ENCODE results near the gene DNAJB5. TPM values are rescaled to one million over a fixed set of nuclear protein-coding genes. Genes with fewer than 3 reads are reported as not detected.

The DNAJB5 gene
- total and polyA plus RNA-seq, 2 experiments from 2014 or later, result 20.3 to 37.4 TPM

- TF ChIP-seq ZNF462 (CRISPR knock-in tag; IDR thresholded peaks at IDR 0.05) (no peak), STAT1 (IDR thresholded peaks at IDR 0.05; ENCODE audit: unreplicated experiment) (no peak), CREB1 (CRISPR knock-in tag; IDR thresholded peaks at IDR 0.05; ENCODE audit: low read depth) (no peak), NANOG (IDR thresholded peaks at IDR 0.05; ENCODE audit: borderline replicate concordance) (no peak), POLR2AphosphoS5 (IDR thresholded peaks at IDR 0.05; ENCODE audit: low read depth) (no peak), ZNF331 (CRISPR knock-in tag; IDR thresholded peaks at IDR 0.05; ENCODE audit: low read depth) (no peak)
These were observed 14.9 kb upstream of the DNAJB5 start (continued) for GRCh38 chr9:34974664-34975063.

- H3F3A ChIP-seq (replicated peaks; ENCODE audit: low read depth), result no peaks in the 10 kb centered on the region
- ATAC-seq, result no peak
- H3K36me3 ChIP-seq (ENCODE audit: insufficient read depth), result no peaks in the 10 kb centered on the region
- no peaks in the 10 kb centered on the region for H3K9me3 Mint-ChIP-seq
- DNase-seq (ENCODE audit: low spot score), result no peak
- H4K20me1 ChIP-seq (replicated peaks; ENCODE audit: insufficient read depth), result no peaks in the 10 kb centered on the region
- no peaks in the 10 kb centered on the region for H3K9me2 ChIP-seq (ENCODE audit: insufficient read depth)
- H3K27me3 ChIP-seq (ENCODE audit: insufficient read depth), result no peaks in the 10 kb centered on the region
- H3K27me3 Mint-ChIP-seq (ENCODE audit: insufficient read depth, low read depth, poor library complexity), result peaks cover 8% of the 10 kb centered on the region
- H3K79me2 ChIP-seq (replicated peaks; ENCODE audit: insufficient read depth), result no peaks in the 10 kb centered on the region
- H3K27ac Mint-ChIP-seq, result no peak overlapping the region
- no peak overlapping the region for H3K4me3 Mint-ChIP-seq
- H3K4me1 ChIP-seq (ENCODE audit: insufficient read depth), result peaks cover 6% of the 10 kb centered on the region; the same call in 1 of the 2 replicates
- no peaks in the 10 kb centered on the region for H3K36me3 Mint-ChIP-seq (ENCODE audit: low read depth)
- peaks cover 12% of the 10 kb centered on the region for H3K4me1 Mint-ChIP-seq
- H3K4me2 ChIP-seq, result no peak overlapping the region
- no peak overlapping the region for H2AFZ ChIP-seq
- H3K27ac ChIP-seq (ENCODE audit: low read depth), result no peak overlapping the region
- H3K4me3 ChIP-seq, result no peak overlapping the region
- TF ChIP-seq REST (IDR thresholded peaks at IDR 0.05; ENCODE audit: unreplicated experiment), result no peak
- no peak for TF ChIP-seq EZH2phosphoT487 (IDR thresholded peaks at IDR 0.05; ENCODE audit: unreplicated experiment)
- TF ChIP-seq CREB1 (CRISPR knock-in tag; IDR thresholded peaks at IDR 0.05; ENCODE audit: low read depth), result no peak
- TF ChIP-seq EZH2 (IDR thresholded peaks at IDR 0.05; ENCODE audit: low read depth, unreplicated experiment), result no peak
These were observed 13.1 kb upstream of the DNAJB5 start for GRCh38 chr9:34976441-34976840.
